HCT116 (cell line): ENCODE measurements around the gene CSNK2A2. TPM values are rescaled to one million over a fixed set of nuclear protein-coding genes. Genes with fewer than 3 reads are reported as not detected.

ENCODE experiments used
- ATAC-seq: fragments of 200-7000 bp; cut with Tn5 transposase; 2 replicates; pipeline ENCODE4 v1.9.1; 2020; ENCODE audit warnings: mild to moderate bottlenecking, moderate library complexity
- BruUV-seq: library from RNA; stranded (reverse); fragments of 400-500 nt; replicated peaks from 2 replicates; lab custom pipeline; 2021; lab: Mats Ljungman, UMichigan
- CTCF ChIA-PET: fragments of 300-600 bp; sonication (Branson Sonifier 250); formaldehyde crosslinking; loops from one replicate; lab custom pipeline; 2021; ENCODE audit warnings: antibody characterized with exemption; lab: Charles Lee
- POLR2A ChIA-PET: fragments of 300-600, 350-600 bp; sonication (Branson Sonifier 250); formaldehyde crosslinking; loops from one replicate; lab custom pipeline; 2021; ENCODE audit warnings: antibody characterized with exemption; lab: Charles Lee
- RAD21 ChIA-PET, 2 experiments: fragments of 300-600 bp; sonication (Branson Sonifier 250); formaldehyde crosslinking; loops; one replicate each; lab custom pipeline; 2023; ENCODE audit warnings: low total read pairs in 2 of 2; ENCODE audit not compliant: uncharacterized antibody in 2 of 2, unreplicated experiment in 2 of 2, low non-redundant PET in 1 of 2; lab: Charles Lee
- DNase-seq: peaks from one replicate; pipeline ENCODE4 v3.0.0-alpha.2; 2010; ENCODE audit warnings: low read depth, low spot score
- H2AFZ ChIP-seq: fragments of 200-600 bp; shearing (Covaris generic), sonication (generic); 2 replicates; pipeline ENCODE4 v1.6.1; 2017; ENCODE audit warnings: low read depth, mixed run types, mixed read lengths, antibody characterized with exemption, low read length; ENCODE audit not compliant: poor library complexity, severe bottlenecking
- H3K27ac ChIP-seq: 2 replicates; pipeline ENCODE4 v1.5.1; 2012; ENCODE audit warnings: low read depth, low read length
- H3K27me3 ChIP-seq: fragments of 200-600 bp; sonication (generic); 2 replicates; pipeline ENCODE4 v1.6.1; 2016; ENCODE audit warnings: mixed run types, low read length, mixed read lengths; ENCODE audit not compliant: insufficient read depth
- H3K36me3 ChIP-seq, 2 experiments: fragments of 200-500 bp in 1 of 2; fragments of 200-600 bp in 1 of 2; sonication (Bioruptor generic) in 1 of 2; sonication (generic) in 1 of 2; 2 replicates each; pipeline versions ENCODE4 v1.5.1 to v1.6.1; 2014 to 2016; ENCODE audit warnings: low read length in 2 of 2, inconsistent platforms in 1 of 2, mixed read lengths in 1 of 2, mixed run types in 1 of 2; ENCODE audit not compliant: insufficient read depth in 2 of 2, control insufficient read depth in 1 of 2
- H3K4me1 ChIP-seq, 2 experiments: fragments of 200-600 bp in 1 of 2; sonication (generic) in 1 of 2; 2 replicates each; pipeline versions ENCODE4 v1.5.1 to v1.6.1; 2012 to 2017; ENCODE audit warnings: low read length in 2 of 2, inconsistent platforms in 1 of 2, mild to moderate bottlenecking in 1 of 2, mixed read lengths in 1 of 2, mixed run types in 1 of 2, moderate library complexity in 1 of 2; ENCODE audit not compliant: insufficient read depth in 2 of 2, control insufficient read depth in 1 of 2
- H3K4me2 ChIP-seq: fragments of 200-600 bp; sonication (generic); 2 replicates; pipeline ENCODE4 v1.6.1; 2017; ENCODE audit warnings: mixed run types, low read length, mixed read lengths
- H3K4me3 ChIP-seq, 2 experiments: fragments of 200-600 bp in 1 of 2; sonication (generic) in 1 of 2; replicated peaks in 1 of 2; 2 replicates each; pipeline ENCODE4 v1.5.1; 2011 to 2016; ENCODE audit warnings: low read length in 2 of 2, control low read depth in 1 of 2, low read depth in 1 of 2, mild to moderate bottlenecking in 1 of 2, mixed read lengths in 1 of 2, mixed run types in 1 of 2
- H3K79me2 ChIP-seq: fragments of 200-600 bp; sonication (generic); 2 replicates; pipeline ENCODE4 v1.6.1; 2017; ENCODE audit warnings: mild to moderate bottlenecking, mixed run types, low read length, moderate library complexity, mixed read lengths; ENCODE audit not compliant: insufficient read depth
- H3K9ac ChIP-seq: fragments of 200-600 bp; sonication (generic); 2 replicates; pipeline ENCODE4 v1.6.1; 2016; ENCODE audit warnings: low read length, mixed read lengths
- H3K9me2 ChIP-seq: fragments of 200-600 bp; sonication (generic), shearing (Covaris generic); 2 replicates; pipeline ENCODE4 v1.6.1; 2017; ENCODE audit warnings: mixed run types, mild to moderate bottlenecking, moderate library complexity; ENCODE audit not compliant: insufficient read depth
- H3K9me3 ChIP-seq, 2 experiments: fragments of 200-500 bp in 1 of 2; fragments of 200-600 bp in 1 of 2; sonication (Bioruptor generic) in 1 of 2; sonication (generic) in 1 of 2; 2 replicates each; pipeline ENCODE4 v1.6.1; 2014 to 2017; ENCODE audit warnings: low read length in 2 of 2, mixed read lengths in 2 of 2, inconsistent platforms in 1 of 2, low read depth in 1 of 2, mild to moderate bottlenecking in 1 of 2, mixed run types in 1 of 2, moderate library complexity in 1 of 2; ENCODE audit not compliant: control insufficient read depth in 1 of 2, insufficient read depth in 1 of 2
- H4K20me1 ChIP-seq: fragments of 200-600 bp; sonication (generic), shearing (Covaris generic); 2 replicates; pipeline ENCODE4 v1.6.1; 2017; ENCODE audit warnings: mixed run types, mild to moderate bottlenecking, moderate library complexity; ENCODE audit not compliant: insufficient read depth
- CBX3 ChIP-seq: IDR thresholded peaks from 2 replicates; pipeline ENCODE4 v1.6.1; 2012; ENCODE audit warnings: low read depth
- EGR1 ChIP-seq: IDR thresholded peaks from 2 replicates; pipeline ENCODE4 v1.6.1; 2012; ENCODE audit warnings: low read depth
- ELF1 ChIP-seq: IDR thresholded peaks from 2 replicates; pipeline ENCODE4 v1.6.1; 2012; ENCODE audit warnings: low read depth, borderline replicate concordance
- EZH2 ChIP-seq: fragments of 200-600 bp; sonication (generic); IDR thresholded peaks from 2 replicates; pipeline ENCODE4 v1.6.1; 2017; ENCODE audit warnings: antibody characterized with exemption, mixed run types
- EZH2phosphoT487 ChIP-seq: fragments of 200-600 bp; IDR thresholded peaks from 2 replicates; pipeline ENCODE4 v1.6.1; 2018; ENCODE audit warnings: antibody characterized with exemption, borderline replicate concordance
- FOSL1 ChIP-seq: IDR thresholded peaks from 2 replicates; pipeline ENCODE4 v1.6.1; 2012; ENCODE audit warnings: low read depth
- JUND ChIP-seq: IDR thresholded peaks from 2 replicates; pipeline ENCODE4 v1.6.1; 2012
- POLR2AphosphoS5 ChIP-seq: IDR thresholded peaks from 2 replicates; pipeline ENCODE4 v1.6.1; 2011; ENCODE audit warnings: mild to moderate bottlenecking, low read depth, low read length, moderate library complexity
- ZBTB33 ChIP-seq: IDR thresholded peaks from 2 replicates; pipeline ENCODE4 v1.6.1; 2011; ENCODE audit warnings: mild to moderate bottlenecking, low read length, moderate library complexity; ENCODE audit not compliant: insufficient replicate concordance; ENCODE audit errors: extremely low read depth
- ZNF274 ChIP-seq: fragments of 200-500 bp; sonication (Bioruptor generic); IDR thresholded peaks from 2 replicates; pipeline ENCODE4 v1.6.1; 2014; ENCODE audit warnings: mild to moderate bottlenecking, low read depth, low read length, inconsistent platforms
- intact Hi-C: fragments of 100-400 bp; cut with micrococcal nuclease; formaldehyde crosslinking; loops from 2 replicates; pipeline ENCODE4 v1.10.0; 2022
- total RNA-seq: library from RNA; stranded (reverse); gene quantifications from one replicate; pipeline ENCODE4 v1.2.1, GENCODE V29; 2021; ENCODE audit not compliant: unreplicated experiment

CSNK2A2 gene
- total RNA-seq, 1 experiment from 2014 or later, result 97.7 TPM

- TF ChIP-seq ZNF274, result no peak
Observed at GRCh38 chr16:58148526-58148925, 49.4 kb downstream of the CSNK2A2 start (continued).

DNA sequence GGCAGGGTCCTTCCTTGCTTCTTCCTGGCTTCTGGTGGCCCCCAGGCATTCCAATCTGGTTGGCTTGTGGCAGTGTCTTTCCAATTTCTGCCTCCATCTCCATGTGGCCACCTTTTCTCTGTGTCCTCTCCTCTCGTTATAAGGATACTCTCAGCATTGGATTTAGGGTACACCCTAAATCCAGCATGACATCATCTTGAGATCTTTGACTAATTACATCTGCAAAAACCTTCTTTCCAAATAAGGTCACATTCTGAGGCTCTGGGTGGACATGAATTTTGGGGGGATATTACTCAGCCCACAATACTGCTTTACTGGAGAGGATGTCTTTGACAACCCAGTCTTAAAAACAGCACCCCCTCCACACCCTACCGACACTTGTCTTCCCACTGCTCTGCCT lies 49.8 kb downstream of the CSNK2A2 start:
- no peak overlapping the region for H3K27ac ChIP-seq
- H3K79me2 ChIP-seq, result no peaks in the 10 kb centered on the region
- RAD21 ChIA-PET, result no interaction called here
- H3K9me3 ChIP-seq, result no peaks in the 10 kb centered on the region
- H3K27me3 ChIP-seq, result 0 out of 2 replicates have a peak, but pooled peaks cover 2% of the 10 kb centered on the region
- TF ChIP-seq ZBTB33, result no peak
- no peak for TF ChIP-seq CBX3
- no peak for TF ChIP-seq POLR2AphosphoS5
- TF ChIP-seq EGR1, result no peak
- no peak for TF ChIP-seq EZH2phosphoT487
- TF ChIP-seq ELF1, result no peak
- TF ChIP-seq FOSL1, result no peak
- no peak for TF ChIP-seq JUND
- TF ChIP-seq EZH2, result no peak
- H3K4me3 ChIP-seq, result no peak overlapping the region
- H3K4me2 ChIP-seq, result no peak overlapping the region
- ATAC-seq (no peak), DNase-seq (no peak)
- H4K20me1 ChIP-seq, result no peaks in the 10 kb centered on the region
- no peak overlapping the region for H2AFZ ChIP-seq
- no peaks in the 10 kb centered on the region for H3K4me1 ChIP-seq
- CTCF ChIA-PET, result interaction anchor here (1.1 kb wide), 1 partner anchor 50 kb away, joined by 3 read pairs; no protein-coding TSS in a partner anchor
- intact Hi-C loops, result no loop called here
- POLR2A ChIA-PET, result no interaction called here
- no peaks in the 10 kb centered on the region for H3K9me2 ChIP-seq
- no TSS peak for BruUV-seq
- H3K9ac ChIP-seq, result no peak overlapping the region
- no peaks in the 10 kb centered on the region for H3K36me3 ChIP-seq
